NCI-H345 treated with DMSO at 0.1 percent for 48 hours (cell line): ENCODE data around the gene COL11A2.
"Not testable (repeated sequence)": the region's sequence is repeated elsewhere in the genome, so short reads cannot be mapped to it uniquely, and the experiment has no call there.

ENCODE experiments used
- DNase-seq: peaks from one replicate; lab custom pipeline; 2025; ENCODE audit not compliant: unreplicated experiment; lab: John Stamatoyannopoulos, UW

Gene COL11A2

GRCh38 chr6:33192105-33192646 is at the start of gene COL11A2:
TSS of gene COL11A2 (minus strand) at chr6:33192467. CDS start at chr6:33192240, 227 bp downstream.
- DNase-seq, result no peak

GRCh38 chr6:33241968-33242367 is 49.7 kb upstream of the COL11A2 start:
- no peak for DNase-seq

- DNase-seq, result no peak
These were observed 45.5 kb upstream of the COL11A2 start for GRCh38 chr6:33237741-33238140.

- DNase-seq, result no peak
These were observed 44.6 kb upstream of the COL11A2 start for GRCh38 chr6:33236852-33237251.

GRCh38 chr6:33236328-33236727 is 44.1 kb upstream of the COL11A2 start:
- no peak for DNase-seq

- DNase-seq, result no peak
These were observed 43.0 kb upstream of the COL11A2 start for GRCh38 chr6:33235221-33235634.

- DNase-seq, result not testable (repeated sequence)
These were observed 34.3 kb upstream of the COL11A2 start for GRCh38 chr6:33226503-33227120.

- no peak for DNase-seq
These were observed 25.4 kb upstream of the COL11A2 start for GRCh38 chr6:33217681-33218080.

GRCh38 chr6:33217246-33217645 is 25.0 kb upstream of the COL11A2 start:
- DNase-seq, result no peak

GRCh38 chr6:33216117-33216649 is 23.9 kb upstream of the COL11A2 start:
- DNase-seq, result no peak

- no peak for DNase-seq
These were observed 23.2 kb upstream of the COL11A2 start for GRCh38 chr6:33215271-33216116.

- DNase-seq, result no peak
These were observed 21.7 kb upstream of the COL11A2 start for GRCh38 chr6:33213989-33214335.

- no peak for DNase-seq
These were observed 21.1 kb upstream of the COL11A2 start for GRCh38 chr6:33213166-33213988.

GRCh38 chr6:33212857-33213165 is 20.5 kb upstream of the COL11A2 start:
- DNase-seq, result no peak

- no peak for DNase-seq
These were observed 19.6 kb upstream of the COL11A2 start for GRCh38 chr6:33211666-33212422.

- no peak for DNase-seq
These were observed 18.9 kb upstream of the COL11A2 start for GRCh38 chr6:33211136-33211535.

GRCh38 chr6:33209856-33210255 is 17.6 kb upstream of the COL11A2 start:
- DNase-seq, result no peak

GRCh38 chr6:33208091-33208967 is 16.1 kb upstream of the COL11A2 start, which contains the start of gene RING1:
TSS of gene RING1 (plus strand) at chr6:33208500. CDS start at chr6:33208823, 323 bp downstream.
- DNase-seq, result peak; percentile 44

GRCh38 chr6:33207552-33208090 is 15.4 kb upstream of the COL11A2 start:
- DNase-seq, result no peak
